MM.1S (cell line): ENCODE data around the gene LRRC56.

Experiments used
- DNase-seq: peaks from one replicate; pipeline ENCODE4 v3.0.0-alpha.2; 2015
- H2AFZ ChIP-seq: fragments of 300-600 bp; sonication (generic); 2 replicates; pipeline ENCODE4 v1.6.0; 2016; ENCODE audit warnings: antibody characterized with exemption, low read length
- H3F3A ChIP-seq: fragments of 300-600 bp; sonication (generic); 2 replicates; pipeline ENCODE4 v1.6.1; 2016; ENCODE audit warnings: mild to moderate bottlenecking, antibody characterized with exemption, low read length, moderate library complexity, mixed read lengths; ENCODE audit not compliant: insufficient read depth
- H3K27ac ChIP-seq: fragments of 300-600 bp; sonication (generic); 2 replicates; pipeline ENCODE4 v1.5.1; 2016; ENCODE audit warnings: mild to moderate bottlenecking, low read length
- H3K27me3 ChIP-seq: fragments of 300-600 bp; sonication (generic); replicated peaks from 2 replicates; pipeline ENCODE4 v1.6.0; 2016; ENCODE audit warnings: low read length; ENCODE audit not compliant: insufficient read depth
- H3K36me3 ChIP-seq: fragments of 300-600 bp; sonication (generic); replicated peaks from 2 replicates; pipeline ENCODE4 v1.6.1; 2016; ENCODE audit warnings: mild to moderate bottlenecking, low read length, mixed read lengths; ENCODE audit not compliant: insufficient read depth
- H3K4me1 ChIP-seq: fragments of 300-600 bp; sonication (generic); 2 replicates; pipeline ENCODE4 v1.6.1; 2016; ENCODE audit warnings: low read length, mixed read lengths
- H3K4me2 ChIP-seq: fragments of 300-600 bp; sonication (generic); 2 replicates; pipeline ENCODE4 v1.6.0; 2016; ENCODE audit warnings: low read depth, low read length
- H3K4me3 ChIP-seq: fragments of 300-600 bp; sonication (generic); 2 replicates; pipeline ENCODE4 v1.5.1; 2016; ENCODE audit warnings: low read length, mixed read lengths
- H3K79me2 ChIP-seq: fragments of 300-600 bp; sonication (generic); 2 replicates; pipeline ENCODE4 v1.6.1; 2016; ENCODE audit warnings: mixed run types, low read length, mixed read lengths
- H3K9ac ChIP-seq: fragments of 300-600 bp; sonication (generic); 2 replicates; pipeline ENCODE4 v1.6.1; 2016; ENCODE audit warnings: low read length, mixed read lengths
- H3K9me2 ChIP-seq: fragments of 300-600 bp; sonication (generic); replicated peaks from 2 replicates; pipeline ENCODE4 v1.6.1; 2016; ENCODE audit warnings: mild to moderate bottlenecking, low read length, mixed read lengths; ENCODE audit not compliant: insufficient read depth
- H3K9me3 ChIP-seq: fragments of 300-600 bp; sonication (generic); replicated peaks from 2 replicates; pipeline ENCODE4 v1.6.1; 2016; ENCODE audit warnings: mild to moderate bottlenecking, low read length, mixed read lengths; ENCODE audit not compliant: insufficient read depth
- H4K20me1 ChIP-seq: fragments of 300-600 bp; sonication (generic); 2 replicates; pipeline ENCODE4 v1.6.1; 2016; ENCODE audit warnings: mild to moderate bottlenecking, low read length, moderate library complexity, mixed read lengths; ENCODE audit not compliant: insufficient read depth
- CTCF ChIP-seq: fragments of 300-600 bp; sonication (generic); IDR thresholded peaks from 2 replicates; pipeline ENCODE4 v1.5.1; 2016; ENCODE audit warnings: antibody characterized with exemption, low read length, mixed read lengths
- EZH2 ChIP-seq: fragments of 300-600 bp; sonication (generic); optimal IDR thresholded peaks from 2 replicates; pipeline ENCODE3; 2017; ENCODE audit warnings: low read depth, mild to moderate bottlenecking, antibody characterized with exemption, low read length, mixed read lengths
- EZH2phosphoT487 ChIP-seq: fragments of 300-600 bp; sonication (generic); IDR thresholded peaks from 2 replicates; pipeline ENCODE4 v1.6.1; 2018; ENCODE audit warnings: antibody characterized with exemption, low read length

LRRC56 gene

GRCh38 chr11:553083-553987 is 16.0 kb downstream of the LRRC56 start:
- Histone ChIP-seq H3K27ac (no peak overlapping the region), H3K9me3 (no peaks in the 10 kb centered on the region), H3K79me2 (no peaks in the 10 kb centered on the region), H4K20me1 (no peaks in the 10 kb centered on the region), H3K4me2 (no peak overlapping the region), H3K27me3 (peaks cover 31% of the 10 kb centered on the region), H3K4me3 (no peak overlapping the region), H3F3A (no peaks in the 10 kb centered on the region), H3K9ac (no peak overlapping the region), H3K9me2 (no peaks in the 10 kb centered on the region), H3K36me3 (no peaks in the 10 kb centered on the region), H3K4me1 (no peaks in the 10 kb centered on the region), H2AFZ (no peak overlapping the region)
- no peak for DNase-seq
- no peak for TF ChIP-seq CTCF
- no peak for TF ChIP-seq EZH2
- no peak for TF ChIP-seq EZH2phosphoT487

GRCh38 chr11:553988-554340 is 16.6 kb downstream of the LRRC56 start:
- Histone ChIP-seq H3K4me3 (no peak overlapping the region), H3K79me2 (no peaks in the 10 kb centered on the region), H3K4me2 (peak overlapping the region; percentile 99), H3K9ac (peak overlapping the region; percentile 62; the same call in 1 of the 2 replicates), H3K9me3 (no peaks in the 10 kb centered on the region), H3K4me1 (no peaks in the 10 kb centered on the region), H3F3A (no peaks in the 10 kb centered on the region), H4K20me1 (no peaks in the 10 kb centered on the region), H3K27ac (no peak overlapping the region), H3K9me2 (no peaks in the 10 kb centered on the region), H3K27me3 (peaks cover 30% of the 10 kb centered on the region), H2AFZ (peak overlapping the region; percentile 87; the same call in 1 of the 2 replicates), H3K36me3 (no peaks in the 10 kb centered on the region)
- no peak for TF ChIP-seq EZH2
- no peak for TF ChIP-seq EZH2phosphoT487
- TF ChIP-seq CTCF: no peak
- no peak for DNase-seq

- H3K9me3 ChIP-seq: no peaks in the 10 kb centered on the region
- H3F3A ChIP-seq: no peaks in the 10 kb centered on the region
- H3K4me3 ChIP-seq: peak overlapping the region; percentile 62
- H4K20me1 ChIP-seq: no peaks in the 10 kb centered on the region
- peak overlapping the region; percentile 87 for H2AFZ ChIP-seq
- DNase-seq: peak; percentile 86
- H3K4me2 ChIP-seq: peak overlapping the region; percentile 99
- peaks cover 28% of the 10 kb centered on the region for H3K27me3 ChIP-seq
- peak overlapping the region; percentile 62; the same call in 1 of the 2 replicates for H3K9ac ChIP-seq
- H3K27ac ChIP-seq: no peak overlapping the region
- TF ChIP-seq EZH2phosphoT487 (no peak), CTCF (peak; percentile 51), EZH2 (no peak)
- H3K4me1 ChIP-seq: no peaks in the 10 kb centered on the region
- H3K36me3 ChIP-seq: no peaks in the 10 kb centered on the region
- H3K79me2 ChIP-seq: no peaks in the 10 kb centered on the region
- H3K9me2 ChIP-seq: no peaks in the 10 kb centered on the region
These were observed 17.3 kb downstream of the LRRC56 start for GRCh38 chr11:554428-555226.
